HEK293 (cell line): ENCODE measurements around the gene SMYD1.

ENCODE experiments used
- CTCF ChIA-PET: fragments of 350-600 bp; formaldehyde crosslinking; extraction: SDS; loops from one replicate; lab custom pipeline; 2021; ENCODE audit warnings: antibody characterized with exemption; lab: Yijun Ruan, JAX
- POLR2A ChIA-PET: fragments of 300-600 bp; formaldehyde crosslinking; extraction: SDS; loops from one replicate; lab custom pipeline; 2020; ENCODE audit warnings: antibody characterized with exemption, inconsistent platforms; lab: Yijun Ruan, JAX
- H3K27ac ChIP-seq: fragments of 200-500 bp; sonication (Bioruptor generic); 2 replicates; pipeline ENCODE4 v1.5.1; 2014; ENCODE audit warnings: low read depth, low read length, control low read depth, inconsistent platforms; ENCODE audit errors: extremely low read depth
- H3K36me3 ChIP-seq, 2 experiments: fragments of 200-500 bp in 1 of 2; sonication (Bioruptor generic) in 1 of 2; 1 replicate in 1 of 2; 2 replicates in 1 of 2; pipeline ENCODE4 v1.5.1; 2014 to 2017; ENCODE audit warnings: inconsistent platforms in 2 of 2, low read length in 2 of 2; ENCODE audit not compliant: control insufficient read depth in 2 of 2, insufficient read depth in 1 of 2
- H3K4me1 ChIP-seq: fragments of 200-500 bp; sonication (Bioruptor generic); 2 replicates; pipeline ENCODE4 v1.5.1; 2014; ENCODE audit warnings: mild to moderate bottlenecking, low read length, inconsistent platforms; ENCODE audit not compliant: control insufficient read depth, insufficient read depth
- H3K4me3 ChIP-seq: 2 replicates; pipeline ENCODE4 v1.5.1; 2011; ENCODE audit warnings: low read depth, mild to moderate bottlenecking, control low read depth, low read length, moderate library complexity
- H3K9me3 ChIP-seq: fragments of 200-500 bp; sonication (Bioruptor generic); 2 replicates; pipeline ENCODE4 v1.5.1; 2014; ENCODE audit warnings: low read depth, low read length, inconsistent platforms; ENCODE audit not compliant: control insufficient read depth, insufficient read depth
- GLIS2 ChIP-seq: fragments of 450-650 bp; formaldehyde crosslinking; IDR thresholded peaks from 2 replicates; pipeline ENCODE4 v1.5.1; 2016; ENCODE audit warnings: missing biosample characterization, missing genetic modification characterization
- KLF10 ChIP-seq: fragments of 450-650 bp; IDR thresholded peaks from 2 replicates; pipeline ENCODE4 v1.5.1; 2018; ENCODE audit warnings: missing biosample characterization, mild to moderate bottlenecking, missing genetic modification characterization
- SALL2 ChIP-seq: fragments of 450-650 bp; formaldehyde crosslinking; IDR thresholded peaks from 2 replicates; pipeline ENCODE4 v1.5.0; 2017; ENCODE audit warnings: missing biosample characterization, mild to moderate bottlenecking, missing genetic modification characterization, borderline replicate concordance
- ZBTB1 ChIP-seq: fragments of 450-650 bp; formaldehyde crosslinking; IDR thresholded peaks from 2 replicates; pipeline ENCODE4 v1.5.1; 2016; ENCODE audit warnings: missing biosample characterization, missing genetic modification characterization
- ZBTB48 ChIP-seq: fragments of 450-650 bp; formaldehyde crosslinking; IDR thresholded peaks from 2 replicates; pipeline ENCODE4 v1.5.1; 2016; ENCODE audit warnings: missing biosample characterization, missing genetic modification characterization
- ZFP41 ChIP-seq: fragments of 450-650 bp; formaldehyde crosslinking; IDR thresholded peaks from 2 replicates; pipeline ENCODE4 v1.5.1; 2016; ENCODE audit warnings: missing biosample characterization, missing genetic modification characterization, borderline replicate concordance
- ZNF10 ChIP-seq: fragments of 450-650 bp; formaldehyde crosslinking; IDR thresholded peaks from 2 replicates; pipeline ENCODE4 v1.5.1; 2017; ENCODE audit warnings: missing biosample characterization, missing genetic modification characterization
- ZNF114 ChIP-seq: fragments of 450-650 bp; formaldehyde crosslinking; IDR thresholded peaks from 2 replicates; pipeline ENCODE4 v1.5.0; 2017; ENCODE audit warnings: missing biosample characterization, missing genetic modification characterization
- ZNF18 ChIP-seq: fragments of 450-650 bp; formaldehyde crosslinking; IDR thresholded peaks from 2 replicates; pipeline ENCODE4 v1.5.1; 2016; ENCODE audit warnings: missing biosample characterization, missing genetic modification characterization
- ZNF354C ChIP-seq: fragments of 450-650 bp; formaldehyde crosslinking; IDR thresholded peaks from 2 replicates; pipeline ENCODE4 v1.5.1; 2016; ENCODE audit warnings: missing biosample characterization, missing genetic modification characterization, low read depth, borderline replicate concordance
- ZNF366 ChIP-seq: fragments of 450-650 bp; formaldehyde crosslinking; conservative IDR thresholded peaks from 2 replicates; pipeline ENCODE4 v1.5.1; 2016; ENCODE audit warnings: missing biosample characterization, missing genetic modification characterization
- ZNF449 ChIP-seq: fragments of 450-650 bp; formaldehyde crosslinking; IDR thresholded peaks from 2 replicates; pipeline ENCODE4 v1.5.1; 2017; ENCODE audit warnings: missing biosample characterization, mild to moderate bottlenecking, missing genetic modification characterization, moderate library complexity
- ZNF558 ChIP-seq: fragments of 450-650 bp; formaldehyde crosslinking; IDR thresholded peaks from 2 replicates; pipeline ENCODE4 v1.5.1; 2016; ENCODE audit warnings: missing biosample characterization, missing genetic modification characterization
- ZNF621 ChIP-seq: fragments of 450-650 bp; formaldehyde crosslinking; IDR thresholded peaks from 2 replicates; pipeline ENCODE4 v1.5.1; 2017; ENCODE audit warnings: missing biosample characterization, missing genetic modification characterization
- ZNF677 ChIP-seq: fragments of 450-650 bp; IDR thresholded peaks from 2 replicates; pipeline ENCODE4 v1.5.0; 2018; ENCODE audit warnings: missing biosample characterization, mild to moderate bottlenecking, missing genetic modification characterization, moderate library complexity
- ZNF692 ChIP-seq: fragments of 450-650 bp; formaldehyde crosslinking; IDR thresholded peaks from 2 replicates; pipeline ENCODE4 v1.5.1; 2016; ENCODE audit warnings: missing biosample characterization, missing genetic modification characterization
- ZNF792 ChIP-seq: fragments of 450-650 bp; formaldehyde crosslinking; IDR thresholded peaks from 2 replicates; pipeline ENCODE4 v1.5.1; 2016; ENCODE audit warnings: missing biosample characterization, missing genetic modification characterization
- ZNF843 ChIP-seq: fragments of 450-650 bp; formaldehyde crosslinking; IDR thresholded peaks from 2 replicates; pipeline ENCODE4 v1.5.1; 2016; ENCODE audit warnings: missing biosample characterization, missing genetic modification characterization
- ZSCAN23 ChIP-seq: fragments of 450-650 bp; formaldehyde crosslinking; IDR thresholded peaks from 2 replicates; pipeline ENCODE4 v1.5.1; 2016; ENCODE audit warnings: missing biosample characterization, missing genetic modification characterization
- TF ChIP-seq, protein P1 (sequence below): fragments of 450-650 bp; formaldehyde crosslinking; IDR thresholded peaks from 2 replicates; pipeline ENCODE4 v1.5.1; 2016; ENCODE audit warnings: missing biosample characterization, missing genetic modification characterization
- TF ChIP-seq, protein P2 (sequence below): fragments of 450-650 bp; formaldehyde crosslinking; IDR thresholded peaks from 2 replicates; pipeline ENCODE4 v1.5.1; 2017; ENCODE audit warnings: missing biosample characterization, missing genetic modification characterization
- TF ChIP-seq, protein P3 (sequence below): fragments of 450-650 bp; formaldehyde crosslinking; IDR thresholded peaks from 2 replicates; pipeline ENCODE4 v1.5.1; 2016; ENCODE audit warnings: missing biosample characterization, missing genetic modification characterization
- TF ChIP-seq, protein P4 (sequence below): fragments of 450-650 bp; formaldehyde crosslinking; IDR thresholded peaks from 2 replicates; pipeline ENCODE4 v1.5.1; 2016; ENCODE audit warnings: missing biosample characterization, missing genetic modification characterization

Gene SMYD1

GRCh38 chr2:88018909-88019308 is 48.7 kb upstream of the SMYD1 start:
- no peak for TF ChIP-seq ZBTB48 (tag by site-specific recombination)
- TF ChIP-seq, protein P1, sequence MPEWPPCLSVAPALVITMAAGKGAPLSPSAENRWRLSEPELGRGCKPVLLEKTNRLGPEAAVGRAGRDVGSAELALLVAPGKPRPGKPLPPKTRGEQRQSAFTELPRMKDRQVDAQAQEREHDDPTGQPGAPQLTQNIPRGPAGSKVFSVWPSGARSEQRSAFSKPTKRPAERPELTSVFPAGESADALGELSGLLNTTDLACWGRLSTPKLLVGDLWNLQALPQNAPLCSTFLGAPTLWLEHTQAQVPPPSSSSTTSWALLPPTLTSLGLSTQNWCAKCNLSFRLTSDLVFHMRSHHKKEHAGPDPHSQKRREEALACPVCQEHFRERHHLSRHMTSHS (tag by site-specific recombination), result no peak
- no peak for TF ChIP-seq ZNF792 (tag by site-specific recombination)
- TF ChIP-seq ZNF354C (tag by site-specific recombination), result no peak
- TF ChIP-seq ZBTB1, result no peak
- TF ChIP-seq ZNF843 (tag by site-specific recombination), result no peak
- TF ChIP-seq ZNF10 (tag by site-specific recombination), result no peak
- no peak for TF ChIP-seq ZNF449
- TF ChIP-seq, protein P2, sequence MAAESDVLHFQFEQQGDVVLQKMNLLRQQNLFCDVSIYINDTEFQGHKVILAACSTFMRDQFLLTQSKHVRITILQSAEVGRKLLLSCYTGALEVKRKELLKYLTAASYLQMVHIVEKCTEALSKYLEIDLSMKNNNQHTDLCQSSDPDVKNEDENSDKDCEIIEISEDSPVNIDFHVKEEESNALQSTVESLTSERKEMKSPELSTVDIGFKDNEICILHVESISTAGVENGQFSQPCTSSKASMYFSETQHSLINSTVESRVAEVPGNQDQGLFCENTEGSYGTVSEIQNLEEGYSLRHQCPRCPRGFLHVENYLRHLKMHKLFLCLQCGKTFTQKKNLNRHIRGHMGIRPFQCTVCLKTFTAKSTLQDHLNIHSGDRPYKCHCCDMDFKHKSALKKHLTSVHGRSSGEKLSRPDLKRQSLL (tag by site-specific recombination), result no peak
- no peak for TF ChIP-seq ZNF621 (tag by site-specific recombination)
- TF ChIP-seq ZNF114 (tag by site-specific recombination), result no peak
- no peak for TF ChIP-seq GLIS2 (tag by site-specific recombination)
- no peak for TF ChIP-seq ZSCAN23 (tag by site-specific recombination)
- TF ChIP-seq, protein P3, sequence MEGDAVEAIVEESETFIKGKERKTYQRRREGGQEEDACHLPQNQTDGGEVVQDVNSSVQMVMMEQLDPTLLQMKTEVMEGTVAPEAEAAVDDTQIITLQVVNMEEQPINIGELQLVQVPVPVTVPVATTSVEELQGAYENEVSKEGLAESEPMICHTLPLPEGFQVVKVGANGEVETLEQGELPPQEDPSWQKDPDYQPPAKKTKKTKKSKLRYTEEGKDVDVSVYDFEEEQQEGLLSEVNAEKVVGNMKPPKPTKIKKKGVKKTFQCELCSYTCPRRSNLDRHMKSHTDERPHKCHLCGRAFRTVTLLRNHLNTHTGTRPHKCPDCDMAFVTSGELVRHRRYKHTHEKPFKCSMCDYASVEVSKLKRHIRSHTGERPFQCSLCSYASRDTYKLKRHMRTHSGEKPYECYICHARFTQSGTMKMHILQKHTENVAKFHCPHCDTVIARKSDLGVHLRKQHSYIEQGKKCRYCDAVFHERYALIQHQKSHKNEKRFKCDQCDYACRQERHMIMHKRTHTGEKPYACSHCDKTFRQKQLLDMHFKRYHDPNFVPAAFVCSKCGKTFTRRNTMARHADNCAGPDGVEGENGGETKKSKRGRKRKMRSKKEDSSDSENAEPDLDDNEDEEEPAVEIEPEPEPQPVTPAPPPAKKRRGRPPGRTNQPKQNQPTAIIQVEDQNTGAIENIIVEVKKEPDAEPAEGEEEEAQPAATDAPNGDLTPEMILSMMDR, result no peak
- Histone ChIP-seq H3K9me3 (no peaks in the 10 kb centered on the region), H3K36me3 (no peaks in the 10 kb centered on the region), H3K4me3 (no peak overlapping the region), H3K27ac (no peak overlapping the region), H3K4me1 (no peaks in the 10 kb centered on the region)
- POLR2A ChIA-PET, result no interaction called here
- CTCF ChIA-PET, result no interaction called here

DNA sequence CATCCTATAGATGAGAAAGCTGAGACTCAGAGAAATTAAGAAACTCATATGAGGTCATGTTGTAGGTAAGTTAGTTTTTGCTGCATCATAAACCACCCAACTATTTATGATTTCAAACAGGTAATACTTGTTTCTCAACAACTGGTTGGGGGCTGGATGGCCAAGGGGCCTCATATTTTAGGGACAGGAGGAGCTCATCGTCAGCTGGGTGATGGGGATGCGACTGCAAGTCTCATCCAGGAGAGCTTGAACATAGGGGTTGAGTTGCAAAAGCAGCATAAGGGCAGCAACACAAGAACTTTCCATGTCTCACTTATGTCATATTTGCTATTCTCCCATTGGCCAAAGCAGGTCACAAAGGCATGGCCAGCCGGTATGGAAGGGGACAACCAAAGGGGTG is 47.6 kb upstream of the SMYD1 start:
- Histone ChIP-seq H3K4me3 (no peak overlapping the region), H3K27ac (no peak overlapping the region), H3K4me1 (no peaks in the 10 kb centered on the region), H3K9me3 (no peaks in the 10 kb centered on the region), H3K36me3 (no peaks in the 10 kb centered on the region)
- ChIA-PET CTCF (interaction anchor here (1.3 kb wide), 1 partner anchor 40 kb away, joined by 4 read pairs; no protein-coding TSS in a partner anchor), POLR2A (no interaction called here)
- TF ChIP-seq, protein P2 (tag by site-specific recombination), result no peak
- TF ChIP-seq ZNF366 (tag by site-specific recombination) (no peak), ZFP41 (tag by site-specific recombination) (no peak), ZNF677 (tag by site-specific recombination) (no peak), ZNF692 (no peak), SALL2 (tag by site-specific recombination) (no peak), KLF10 (tag by site-specific recombination) (no peak), ZNF558 (tag by site-specific recombination) (no peak), ZNF18 (tag by site-specific recombination) (no peak)
- TF ChIP-seq, protein P4, sequence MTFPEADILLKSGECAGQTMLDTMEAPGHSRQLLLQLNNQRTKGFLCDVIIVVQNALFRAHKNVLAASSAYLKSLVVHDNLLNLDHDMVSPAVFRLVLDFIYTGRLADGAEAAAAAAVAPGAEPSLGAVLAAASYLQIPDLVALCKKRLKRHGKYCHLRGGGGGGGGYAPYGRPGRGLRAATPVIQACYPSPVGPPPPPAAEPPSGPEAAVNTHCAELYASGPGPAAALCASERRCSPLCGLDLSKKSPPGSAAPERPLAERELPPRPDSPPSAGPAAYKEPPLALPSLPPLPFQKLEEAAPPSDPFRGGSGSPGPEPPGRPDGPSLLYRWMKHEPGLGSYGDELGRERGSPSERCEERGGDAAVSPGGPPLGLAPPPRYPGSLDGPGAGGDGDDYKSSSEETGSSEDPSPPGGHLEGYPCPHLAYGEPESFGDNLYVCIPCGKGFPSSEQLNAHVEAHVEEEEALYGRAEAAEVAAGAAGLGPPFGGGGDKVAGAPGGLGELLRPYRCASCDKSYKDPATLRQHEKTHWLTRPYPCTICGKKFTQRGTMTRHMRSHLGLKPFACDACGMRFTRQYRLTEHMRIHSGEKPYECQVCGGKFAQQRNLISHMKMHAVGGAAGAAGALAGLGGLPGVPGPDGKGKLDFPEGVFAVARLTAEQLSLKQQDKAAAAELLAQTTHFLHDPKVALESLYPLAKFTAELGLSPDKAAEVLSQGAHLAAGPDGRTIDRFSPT (tag by site-specific recombination), result no peak
